GM19468 (cell line): ENCODE data around the gene NUDCD3.

Experiments
- ATAC-seq: cut with Tn5 transposase; IDR thresholded peaks from one replicate; pipeline ENCODE4 v1.9.1; 2021; ENCODE audit warnings: mild to moderate bottlenecking, moderate library complexity, moderate number of reproducible peaks; ENCODE audit not compliant: unreplicated experiment; ENCODE audit errors: extremely low read depth

NUDCD3 gene

GRCh38 chr7:44331682-44332081 lies 158.8 kb downstream of the NUDCD3 start:
- ATAC-seq, result no peak

GRCh38 chr7:44330331-44330730 lies 160.1 kb downstream of the NUDCD3 start:
- no peak for ATAC-seq

- ATAC-seq, result no peak
Measured at GRCh38 chr7:44329888-44330287, 160.6 kb downstream of the NUDCD3 start.
